GM18867 (cell line): ENCODE data around the gene RAB18.
A peak's percentile ranks its signal among the peaks of the same experiment; 100 is the strongest.
"Not testable (repeated sequence)": the region's sequence is repeated elsewhere in the genome, so short reads cannot be mapped to it uniquely, and the experiment has no call there.

Experiments used
- ATAC-seq: cut with Tn5 transposase; IDR thresholded peaks from one replicate; pipeline ENCODE4 v1.9.1; 2021; ENCODE audit warnings: mild to moderate bottlenecking, moderate library complexity; ENCODE audit not compliant: unreplicated experiment

The RAB18 gene

DNA sequence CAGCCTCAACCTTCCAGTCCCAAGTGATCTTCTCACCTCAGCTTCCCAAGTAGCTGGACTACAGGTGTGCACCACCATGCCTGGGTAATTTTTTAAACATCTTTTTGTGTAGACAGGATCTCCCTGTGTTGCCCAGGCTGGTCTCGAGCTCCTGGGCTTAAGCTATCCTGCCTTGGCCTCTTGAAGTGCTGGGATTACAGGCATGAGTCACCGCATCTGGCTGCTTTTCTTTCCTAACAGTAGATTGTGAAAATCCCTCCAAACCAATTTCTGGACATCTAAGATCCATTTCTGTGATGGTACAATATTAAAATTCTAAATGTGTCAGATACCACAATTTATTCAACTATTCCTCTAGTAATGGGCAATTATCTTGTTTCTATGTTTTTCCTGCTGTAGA lies 38.7 kb downstream of the RAB18 start:
- no peak for ATAC-seq

DNA sequence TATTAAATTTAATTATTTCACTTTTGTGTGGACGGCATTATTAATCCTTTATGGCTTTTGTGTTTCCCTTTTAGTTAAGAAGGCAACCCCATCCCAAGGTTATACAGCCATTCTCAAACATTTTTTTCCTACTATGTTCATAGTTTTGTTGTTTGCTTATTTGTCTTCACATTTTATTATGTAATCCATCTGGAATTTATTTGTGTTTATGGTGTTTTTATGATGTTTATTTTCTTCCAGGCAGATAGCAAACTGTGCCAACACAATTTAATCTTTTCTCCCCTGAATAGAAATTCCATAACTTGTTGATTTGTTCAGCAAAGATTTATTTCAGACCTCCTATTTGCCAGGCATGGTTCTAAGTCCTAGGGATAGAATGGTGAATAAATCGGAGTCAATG lies 42.9 kb downstream of the RAB18 start:
- no peak for ATAC-seq

DNA sequence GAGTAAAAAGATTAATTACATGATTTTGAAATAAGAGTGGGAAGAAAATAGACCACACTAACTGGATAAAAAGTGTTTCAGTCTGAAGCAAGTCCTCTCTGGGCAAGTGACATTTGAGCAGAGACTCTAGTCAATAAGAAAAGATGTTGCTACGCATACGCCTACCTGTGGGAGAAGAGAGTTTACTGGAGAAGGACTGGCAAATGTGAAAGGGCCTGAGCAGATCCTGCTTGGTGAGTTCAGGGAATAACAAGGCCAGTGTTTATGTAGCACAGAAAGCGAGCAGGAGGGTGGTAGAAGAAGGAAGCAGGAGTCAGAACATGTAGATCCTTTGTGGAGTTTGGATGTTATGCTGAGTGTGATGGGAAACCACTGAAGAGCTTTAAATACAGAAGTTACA lies 43.4 kb downstream of the RAB18 start:
- ATAC-seq: no peak

DNA sequence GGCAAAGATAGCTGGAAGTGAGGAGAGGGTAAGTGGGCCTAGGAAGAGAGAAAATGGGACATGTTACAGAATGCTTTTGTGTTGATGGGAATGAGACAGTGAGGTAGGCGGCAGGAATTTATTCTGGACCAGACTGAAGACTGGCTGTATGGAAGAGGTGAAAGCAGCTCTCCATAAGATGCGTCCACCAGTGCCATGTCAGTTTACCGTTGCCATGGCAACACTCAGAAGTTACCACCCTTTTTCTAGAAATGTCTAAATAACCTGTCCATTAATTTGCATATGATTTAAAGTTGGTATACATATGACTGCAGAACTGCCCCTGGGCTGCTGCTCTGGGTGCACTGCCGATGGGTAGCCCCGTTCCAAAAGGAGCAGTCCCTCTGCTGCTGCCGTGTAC lies 46.7 kb downstream of the RAB18 start:
- no peak for ATAC-seq

DNA sequence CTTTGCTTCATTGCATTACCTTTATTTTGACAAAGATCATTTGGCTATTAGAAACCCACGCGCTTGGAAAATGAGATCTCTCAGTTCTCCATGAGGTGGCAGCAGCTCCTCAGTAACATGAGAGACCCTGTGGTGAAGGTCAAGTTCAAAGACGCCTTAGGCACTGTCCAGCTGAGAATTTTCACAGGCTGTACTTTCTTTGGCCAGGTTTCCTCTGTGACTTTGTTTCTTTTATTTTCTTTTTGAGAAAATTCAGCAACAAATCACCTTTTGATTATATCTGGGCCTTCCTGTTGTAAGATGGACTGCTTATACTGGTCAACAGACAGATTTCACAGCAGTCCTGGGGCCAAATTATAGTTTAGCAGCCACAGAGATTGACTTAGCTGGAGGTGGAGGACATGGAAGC lies 54.5 kb downstream of the RAB18 start:
- peak; percentile 87 for ATAC-seq

DNA sequence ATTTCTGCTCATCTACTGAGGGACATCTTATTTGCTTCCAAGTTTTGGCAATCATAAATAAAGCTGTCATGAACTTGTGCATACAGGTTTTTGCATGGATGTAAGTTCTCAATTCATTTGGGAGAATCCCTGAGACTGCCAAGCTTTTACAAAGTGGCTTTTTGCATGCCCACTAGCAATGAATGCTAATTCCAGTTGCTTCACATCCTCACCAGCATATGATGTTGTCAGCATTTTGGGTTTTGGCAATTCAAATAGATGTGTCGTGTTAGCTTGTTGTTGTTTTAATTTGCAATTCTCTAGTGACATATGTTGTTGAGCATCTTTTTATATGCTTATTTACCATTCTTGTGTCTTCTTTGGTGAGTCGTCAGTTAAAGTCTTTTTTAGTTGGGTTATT lies 57.2 kb downstream of the RAB18 start:
- ATAC-seq: no peak

DNA sequence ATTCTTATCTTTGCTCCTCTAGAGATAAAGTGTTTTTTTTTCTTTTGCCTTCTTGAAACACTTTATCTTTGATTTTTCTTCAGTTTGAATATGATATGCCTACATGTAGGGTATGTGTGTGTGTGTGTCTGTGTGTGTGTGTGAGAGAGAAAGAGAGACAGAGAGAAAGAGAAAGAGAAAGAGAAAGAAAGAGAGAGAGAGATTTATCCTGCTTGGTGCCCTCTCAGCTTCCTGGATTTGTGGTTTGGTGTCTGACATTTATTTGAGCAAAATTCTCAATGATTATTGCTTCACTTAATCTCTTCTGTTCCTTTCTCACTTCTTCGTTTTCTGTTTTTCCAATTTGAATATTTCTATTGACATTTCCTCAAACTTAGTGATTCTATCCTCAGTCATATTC lies 60.3 kb downstream of the RAB18 start:
- ATAC-seq: peak; percentile 59

DNA sequence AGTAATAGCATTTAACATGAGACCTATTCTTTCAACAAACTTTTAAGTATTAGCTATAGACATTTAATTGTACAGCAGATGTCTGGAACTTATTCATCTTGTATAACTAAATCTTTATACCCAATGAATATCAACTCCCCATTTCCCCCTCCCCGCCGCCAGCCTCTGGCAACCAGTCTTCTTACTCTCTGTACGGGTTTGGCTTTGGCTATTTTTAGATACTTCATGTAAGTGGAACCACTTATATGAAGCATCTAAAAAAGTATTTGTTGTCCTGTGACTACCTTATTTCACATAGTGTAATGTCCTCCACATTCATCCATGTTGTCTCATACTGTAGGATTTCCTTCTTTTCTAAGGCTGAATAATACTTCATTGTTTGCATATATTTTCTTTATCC lies 60.8 kb downstream of the RAB18 start:
- no peak for ATAC-seq

DNA sequence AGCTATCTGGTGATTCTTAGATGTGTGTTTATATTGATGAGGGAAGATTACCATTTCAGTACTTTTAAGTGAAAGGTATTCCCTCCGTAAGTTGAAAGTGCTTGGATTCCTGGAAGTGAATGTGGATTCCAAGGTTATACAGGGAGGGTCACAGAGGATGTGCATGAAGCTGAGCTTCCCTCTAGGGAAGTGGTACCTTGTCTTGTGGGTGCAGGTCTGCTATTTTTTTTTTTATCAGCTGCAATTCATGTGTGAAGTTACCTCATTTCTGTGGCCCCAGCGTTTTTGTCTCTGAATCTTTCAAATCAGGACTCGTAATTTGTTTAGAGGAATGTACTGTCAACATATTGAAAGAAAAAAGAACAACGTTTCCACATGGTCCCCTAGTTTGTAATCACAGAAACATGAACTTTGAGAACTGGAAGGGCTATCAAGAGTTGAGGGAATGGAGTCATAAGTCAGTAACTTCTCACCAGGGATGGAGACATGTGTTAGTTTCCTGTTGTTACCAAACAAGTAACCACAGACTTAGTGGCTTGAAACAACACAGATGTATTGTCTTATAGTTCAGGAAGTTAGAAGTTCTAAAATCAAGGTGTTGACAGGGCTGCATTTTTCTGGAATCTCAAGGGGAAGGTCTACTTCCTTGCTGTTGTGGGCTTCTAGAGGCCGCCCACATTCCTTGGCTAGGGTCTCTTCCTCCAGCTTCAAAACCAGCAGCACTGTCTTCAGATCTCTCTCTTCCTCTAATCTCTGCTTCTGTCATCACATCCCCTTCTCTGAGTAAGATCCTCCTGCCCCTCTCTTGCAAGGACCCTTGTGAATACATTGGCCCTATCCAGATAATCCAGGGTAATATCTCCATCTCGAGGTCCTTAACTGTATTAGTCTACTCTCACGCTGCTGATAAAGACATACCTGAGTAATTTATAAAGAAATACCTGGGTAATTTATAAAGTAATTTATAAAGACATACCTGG lies 64.4 kb downstream of the RAB18 start:
- peak; percentile 64 for ATAC-seq

DNA sequence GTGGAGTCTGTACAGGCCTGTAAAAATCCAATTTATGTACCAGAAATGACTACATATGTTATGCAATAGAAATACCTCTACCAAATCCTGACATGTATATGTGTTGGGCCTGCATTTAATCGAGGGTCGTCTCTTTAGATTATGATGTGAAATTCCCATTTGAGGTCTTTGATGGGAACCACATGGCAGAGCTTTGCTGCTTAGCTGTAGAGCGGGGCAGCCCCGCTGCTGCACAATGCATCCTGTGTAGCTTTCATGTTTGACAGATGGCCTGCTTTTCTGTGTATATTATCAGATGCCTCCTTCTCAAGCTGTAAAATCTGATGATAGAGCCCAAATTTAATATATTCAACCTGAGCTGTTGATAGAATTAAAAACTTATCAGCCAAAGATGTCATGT lies 65.8 kb downstream of the RAB18 start:
- ATAC-seq: no peak

DNA sequence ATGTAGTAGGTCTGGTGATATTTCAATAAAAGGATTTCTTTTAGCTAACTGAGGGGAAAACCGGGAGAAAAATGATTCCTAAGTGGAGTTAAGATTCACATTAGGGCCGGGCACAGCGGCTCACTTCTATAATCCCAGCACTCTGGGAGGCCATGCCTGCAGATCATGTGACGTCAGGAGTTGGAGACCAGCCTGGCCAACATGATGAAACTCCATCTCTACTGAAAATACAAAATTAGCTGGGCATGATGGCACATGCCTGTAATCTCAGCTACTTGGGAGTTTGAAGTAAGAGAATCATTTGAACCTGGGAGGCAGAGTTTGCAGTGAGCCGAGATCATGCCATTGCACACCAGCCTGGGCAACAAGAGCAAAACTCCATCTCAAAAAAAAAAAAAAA lies 72.9 kb downstream of the RAB18 start:
- ATAC-seq: not testable (repeated sequence)

DNA sequence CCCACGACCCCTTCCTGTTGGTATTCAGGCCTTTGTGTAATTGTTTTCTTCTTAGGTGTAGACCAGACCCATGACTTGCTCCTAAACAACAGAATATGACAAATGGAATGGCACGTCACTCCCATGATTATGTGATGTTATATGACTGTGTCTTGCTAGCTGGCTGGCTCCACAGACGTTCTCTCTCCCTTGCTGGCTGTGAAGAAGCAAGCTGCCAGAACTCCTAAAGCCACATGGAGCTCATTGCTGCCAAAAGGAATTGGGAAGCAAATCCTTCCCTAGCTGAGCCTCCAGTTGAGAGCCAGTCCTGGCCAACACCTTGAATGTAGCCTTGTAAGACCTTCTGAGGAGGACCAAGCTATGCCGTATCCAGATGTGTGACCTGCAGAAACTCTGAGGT lies 74.2 kb downstream of the RAB18 start:
- ATAC-seq: no peak

DNA sequence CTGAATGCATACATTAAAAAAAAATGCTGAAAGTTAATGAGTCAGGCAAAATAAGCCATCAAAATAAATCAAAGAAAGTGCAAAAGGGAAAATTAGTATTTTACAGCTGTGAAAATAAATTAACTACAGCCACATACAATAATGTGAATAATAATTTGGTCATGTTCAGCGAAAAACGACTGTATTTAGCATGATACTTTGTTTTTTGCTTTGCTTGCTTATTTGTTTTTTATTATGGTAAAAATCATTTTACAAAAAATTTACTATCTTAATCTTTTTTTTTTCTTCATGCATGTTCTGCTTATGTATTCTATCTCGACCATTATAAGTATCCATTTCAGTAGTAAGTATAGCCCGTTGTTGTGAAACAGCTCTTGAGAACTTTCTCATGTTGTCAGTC lies 77.1 kb downstream of the RAB18 start:
- ATAC-seq: no peak

DNA sequence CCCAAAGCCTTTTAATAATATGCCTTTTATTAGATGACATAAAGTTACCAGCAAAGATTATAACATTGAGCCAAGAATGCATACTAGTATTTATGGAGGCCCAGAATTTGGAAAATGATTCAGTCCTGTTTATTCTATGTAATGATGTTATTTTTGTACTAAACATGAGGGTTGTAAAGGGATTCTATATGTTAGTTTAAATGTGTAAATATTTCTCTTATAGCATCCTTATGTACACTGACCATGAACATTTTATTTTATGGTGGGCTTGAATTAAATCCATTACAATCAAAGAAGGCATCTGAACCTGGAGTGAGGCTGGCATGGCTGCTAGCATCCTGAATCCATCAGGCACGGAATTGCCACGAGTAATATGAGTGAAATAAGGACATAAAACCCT lies 80.2 kb downstream of the RAB18 start:
- no peak for ATAC-seq
